ENCODE measurements around the gene AMBP.

The AMBP gene

DNA sequence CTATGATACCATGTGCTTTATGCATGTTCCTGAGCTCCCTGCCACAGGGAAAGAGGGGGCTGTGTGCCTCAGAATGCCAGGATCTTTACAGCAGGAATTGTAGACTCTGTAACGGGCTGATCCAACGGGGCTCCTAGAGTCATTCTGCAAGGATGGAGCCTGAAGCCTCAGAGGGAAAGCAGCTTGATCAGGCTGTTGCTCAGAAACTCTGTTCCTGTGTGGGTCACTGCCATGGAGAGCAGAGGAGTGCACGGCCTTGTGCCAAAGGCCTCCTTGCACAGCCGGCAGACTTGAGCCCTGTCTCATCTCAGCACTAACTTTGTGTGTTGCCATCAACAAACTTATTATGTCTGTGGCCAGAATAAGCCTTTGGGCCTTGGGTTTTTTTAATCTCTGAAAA is 51.8 kb downstream of the AMBP start:
- WGBS, 2 donors (ENCODE audit: extremely low coverage in 2 of 2, insufficient read length in 2 of 2, insufficient replicate concordance in 1 of 2), result no CpG with 5 or more reads among the region's 4 CpGs
- H3K14ac ChIP-seq (ENCODE audit: low read length), result no peak overlapping the region
- H3K27me3 ChIP-seq (ENCODE audit: control insufficient read depth in 3 of 3, insufficient read depth in 3 of 3, low read depth in 1 of 3, low read length in 3 of 3), result no peaks in the 10 kb centered on the region
- no peaks in the 10 kb centered on the region for H3K4me1 ChIP-seq (ENCODE audit: control insufficient read depth in 2 of 2, insufficient read depth in 1 of 2, low read depth in 1 of 2, low read length in 2 of 2)
- H2BK15ac ChIP-seq (ENCODE audit: low read length), result no peak overlapping the region
- H2AK5ac ChIP-seq (ENCODE audit: low read depth, low read length), result no peak overlapping the region
- H3K27ac ChIP-seq (replicated peaks; ENCODE audit: low read length), result no peak overlapping the region
- H2BK120ac ChIP-seq (ENCODE audit: low read depth, low read length), result no peak overlapping the region
- H3K4me3 ChIP-seq (ENCODE audit: low read length in 2 of 2), result no peak overlapping the region
- no peak overlapping the region for H2BK12ac ChIP-seq (ENCODE audit: low read length)
- no peak overlapping the region for H2AFZ ChIP-seq (ENCODE audit: low read length)
- peaks cover 23 to 68% of the 10 kb centered on the region in 2 donors for H3K36me3 ChIP-seq (replicated peaks in 1 of 2; ENCODE audit: control insufficient read depth in 2 of 2, insufficient read depth in 2 of 2, low read length in 2 of 2)
- DNase-seq (ENCODE audit: low spot score), result no peak
- H3K79me1 ChIP-seq (ENCODE audit: low read depth, low read length), result peaks cover 1% of the 10 kb centered on the region
- no peak overlapping the region for H3K4ac ChIP-seq (ENCODE audit: low read length)
- peaks cover 0 to 35% of the 10 kb centered on the region in 2 donors for H3K9me3 ChIP-seq (replicated peaks in 1 of 2; ENCODE audit: control insufficient read depth in 2 of 2, insufficient read depth in 1 of 2, low read depth in 1 of 2, low read length in 2 of 2)
- no peak overlapping the region for H3K18ac ChIP-seq (ENCODE audit: low read length)
- H4K8ac ChIP-seq (ENCODE audit: low read depth, low read length), result no peak overlapping the region
- H2BK5ac ChIP-seq (ENCODE audit: low read length), result no peak overlapping the region
- H3K9ac ChIP-seq (ENCODE audit: low read depth, low read length, poor library complexity), result no peak overlapping the region
- no peak overlapping the region for H4K91ac ChIP-seq (ENCODE audit: low read depth, low read length, poor library complexity)
- H3K4me2 ChIP-seq (ENCODE audit: insufficient read depth, low read length, poor library complexity, severe bottlenecking), result no peak overlapping the region
- peak overlapping the region; percentile 35 for H3K23ac ChIP-seq (ENCODE audit: low read depth, low read length, poor library complexity)

DNA sequence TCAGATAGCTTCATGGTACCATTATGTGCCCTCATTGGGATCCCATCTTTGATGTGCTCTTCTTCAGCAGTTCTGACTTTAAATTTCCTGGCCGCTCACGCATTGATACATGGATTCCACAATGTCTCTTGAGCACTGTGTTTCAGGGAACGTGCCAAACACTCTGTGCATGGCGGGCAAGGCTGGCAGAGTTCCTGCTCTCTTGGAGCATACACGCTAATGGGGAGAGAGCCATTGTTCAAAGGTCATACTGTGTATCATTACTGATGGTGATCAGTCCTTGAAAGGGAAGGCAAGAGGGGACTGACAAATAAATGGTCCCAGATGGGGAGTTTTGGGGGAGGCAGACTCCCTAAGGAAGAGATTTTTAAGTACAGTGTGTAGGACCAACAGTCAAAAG is 52.3 kb downstream of the AMBP start:
- WGBS, 2 donors (ENCODE audit: extremely low coverage in 2 of 2, insufficient read length in 2 of 2, insufficient replicate concordance in 1 of 2), result no CpG with 5 or more reads among the region's 5 CpGs
- Histone ChIP-seq H3K23ac (ENCODE audit: low read depth, low read length, poor library complexity) (no peak overlapping the region), H3K4me1 (ENCODE audit: control insufficient read depth in 2 of 2, insufficient read depth in 1 of 2, low read depth in 1 of 2, low read length in 2 of 2) (no peaks in the 10 kb centered on the region), H3K9me3 (replicated peaks in 1 of 2; ENCODE audit: control insufficient read depth in 2 of 2, insufficient read depth in 1 of 2, low read depth in 1 of 2, low read length in 2 of 2) (peaks cover 0 to 35% of the 10 kb centered on the region in 2 donors), H2AFZ (ENCODE audit: low read length) (no peak overlapping the region), H4K8ac (ENCODE audit: low read depth, low read length) (no peak overlapping the region), H3K4me2 (ENCODE audit: insufficient read depth, low read length, poor library complexity, severe bottlenecking) (no peak overlapping the region), H4K91ac (ENCODE audit: low read depth, low read length, poor library complexity) (no peak overlapping the region), H3K4ac (ENCODE audit: low read length) (no peak overlapping the region), H3K14ac (ENCODE audit: low read length) (no peak overlapping the region), H3K36me3 (replicated peaks in 1 of 2; ENCODE audit: control insufficient read depth in 2 of 2, insufficient read depth in 2 of 2, low read length in 2 of 2) (peaks cover 21 to 68% of the 10 kb centered on the region in 2 donors), H3K27me3 (ENCODE audit: control insufficient read depth in 3 of 3, insufficient read depth in 3 of 3, low read depth in 1 of 3, low read length in 3 of 3) (no peaks in the 10 kb centered on the region), H3K9ac (ENCODE audit: low read depth, low read length, poor library complexity) (no peak overlapping the region), H3K27ac (replicated peaks; ENCODE audit: low read length) (no peak overlapping the region), H3K79me1 (ENCODE audit: low read depth, low read length) (peaks cover 1% of the 10 kb centered on the region), H2AK5ac (ENCODE audit: low read depth, low read length) (no peak overlapping the region), H2BK120ac (ENCODE audit: low read depth, low read length) (no peak overlapping the region), H2BK12ac (ENCODE audit: low read length) (no peak overlapping the region), H3K18ac (ENCODE audit: low read length) (no peak overlapping the region), H2BK15ac (ENCODE audit: low read length) (no peak overlapping the region), H3K4me3 (ENCODE audit: low read length in 2 of 2) (no peak overlapping the region), H2BK5ac (ENCODE audit: low read length) (no peak overlapping the region)
- DNase-seq (ENCODE audit: low spot score), result no peak

DNA sequence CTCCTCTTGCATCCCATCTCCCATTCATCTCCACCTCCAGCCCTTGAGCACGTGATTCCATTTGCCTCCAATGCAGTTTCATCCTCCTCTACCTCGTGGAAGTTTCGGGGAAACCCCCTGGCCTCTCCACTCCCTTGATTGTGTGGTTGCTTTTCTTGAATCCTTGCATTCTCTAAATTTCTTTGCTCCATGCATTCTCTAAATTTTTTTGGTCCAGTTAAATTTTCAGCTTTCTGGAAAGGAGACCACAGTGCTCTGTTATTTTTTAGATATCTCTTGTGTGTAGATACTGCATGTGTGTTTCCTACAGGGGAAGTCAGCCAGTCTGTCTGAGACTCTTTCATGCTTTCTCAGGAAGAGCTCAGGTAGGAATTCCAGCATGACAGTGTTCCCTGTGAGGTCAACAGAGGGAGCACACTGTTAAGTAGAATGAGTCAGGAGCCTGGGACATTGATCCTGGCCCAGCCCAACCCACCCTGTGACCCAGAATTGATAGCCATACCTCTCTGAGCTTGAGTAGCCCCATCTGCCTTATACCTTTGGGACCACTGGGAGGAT is 52.8 kb downstream of the AMBP start:
- Histone ChIP-seq H3K4me2 (ENCODE audit: insufficient read depth, low read length, poor library complexity, severe bottlenecking) (no peak overlapping the region), H3K14ac (ENCODE audit: low read length) (no peak overlapping the region), H3K27me3 (ENCODE audit: control insufficient read depth in 3 of 3, insufficient read depth in 3 of 3, low read depth in 1 of 3, low read length in 3 of 3) (no peaks in the 10 kb centered on the region), H2BK12ac (ENCODE audit: low read length) (no peak overlapping the region), H3K4me3 (ENCODE audit: low read length in 2 of 2) (no peak overlapping the region), H4K8ac (ENCODE audit: low read depth, low read length) (no peak overlapping the region), H3K18ac (ENCODE audit: low read length) (no peak overlapping the region), H2BK5ac (ENCODE audit: low read length) (no peak overlapping the region), H2BK15ac (ENCODE audit: low read length) (no peak overlapping the region), H3K23ac (ENCODE audit: low read depth, low read length, poor library complexity) (no peak overlapping the region), H3K9me3 (replicated peaks in 1 of 2; ENCODE audit: control insufficient read depth in 2 of 2, insufficient read depth in 1 of 2, low read depth in 1 of 2, low read length in 2 of 2) (peaks cover 0 to 35% of the 10 kb centered on the region in 2 donors), H3K4me1 (ENCODE audit: control insufficient read depth in 2 of 2, insufficient read depth in 1 of 2, low read depth in 1 of 2, low read length in 2 of 2) (no peaks in the 10 kb centered on the region), H3K36me3 (replicated peaks in 1 of 2; ENCODE audit: control insufficient read depth in 2 of 2, insufficient read depth in 2 of 2, low read length in 2 of 2) (peaks cover 19 to 64% of the 10 kb centered on the region in 2 donors), H2BK120ac (ENCODE audit: low read depth, low read length) (no peak overlapping the region), H3K9ac (ENCODE audit: low read depth, low read length, poor library complexity) (no peak overlapping the region), H3K79me1 (ENCODE audit: low read depth, low read length) (peaks cover 1% of the 10 kb centered on the region), H3K4ac (ENCODE audit: low read length) (no peak overlapping the region), H2AK5ac (ENCODE audit: low read depth, low read length) (no peak overlapping the region), H3K27ac (replicated peaks; ENCODE audit: low read length) (no peak overlapping the region), H4K91ac (ENCODE audit: low read depth, low read length, poor library complexity) (no peak overlapping the region), H2AFZ (ENCODE audit: low read length) (no peak overlapping the region)
- DNase-seq (ENCODE audit: low spot score), result no peak
- WGBS, 2 donors (ENCODE audit: extremely low coverage in 2 of 2, insufficient read length in 2 of 2, insufficient replicate concordance in 1 of 2), result no CpG with 5 or more reads among the region's 3 CpGs

DNA sequence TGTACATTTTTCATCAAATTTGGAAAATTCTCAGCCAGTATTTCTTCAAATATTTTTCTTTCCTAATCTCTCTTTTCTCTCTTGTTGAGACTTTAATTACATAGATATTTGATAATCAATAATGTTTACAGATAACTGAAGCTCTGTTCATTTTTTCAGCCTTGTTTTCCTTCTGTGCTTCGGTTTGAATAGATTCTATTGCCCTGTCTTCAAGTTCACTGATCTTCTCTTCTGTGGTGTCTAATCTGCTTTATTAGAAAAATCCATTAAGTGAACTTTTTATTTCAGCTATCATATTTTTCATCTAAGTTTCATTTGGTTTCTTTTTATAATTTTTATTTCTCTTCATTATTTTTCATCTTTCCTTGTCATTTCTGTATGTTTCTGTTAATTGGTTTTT is 54.1 kb downstream of the AMBP start:
- WGBS, 2 donors (ENCODE audit: extremely low coverage in 2 of 2, insufficient read length in 2 of 2, insufficient replicate concordance in 1 of 2), result no CpG with 5 or more reads among the region's 1 CpG
- Histone ChIP-seq H4K91ac (ENCODE audit: low read depth, low read length, poor library complexity) (no peak overlapping the region), H2BK15ac (ENCODE audit: low read length) (no peak overlapping the region), H4K8ac (ENCODE audit: low read depth, low read length) (no peak overlapping the region), H3K79me1 (ENCODE audit: low read depth, low read length) (peaks cover 1% of the 10 kb centered on the region), H2AK5ac (ENCODE audit: low read depth, low read length) (no peak overlapping the region), H3K4me3 (ENCODE audit: low read length in 2 of 2) (no peak overlapping the region), H3K4me2 (ENCODE audit: insufficient read depth, low read length, poor library complexity, severe bottlenecking) (no peak overlapping the region), H3K9me3 (replicated peaks in 1 of 2; ENCODE audit: control insufficient read depth in 2 of 2, insufficient read depth in 1 of 2, low read depth in 1 of 2, low read length in 2 of 2) (peaks cover 0 to 35% of the 10 kb centered on the region in 2 donors), H3K14ac (ENCODE audit: low read length) (no peak overlapping the region), H3K23ac (ENCODE audit: low read depth, low read length, poor library complexity) (no peak overlapping the region), H2BK5ac (ENCODE audit: low read length) (no peak overlapping the region), H2BK120ac (ENCODE audit: low read depth, low read length) (no peak overlapping the region), H2BK12ac (ENCODE audit: low read length) (no peak overlapping the region), H3K27me3 (ENCODE audit: control insufficient read depth in 3 of 3, insufficient read depth in 3 of 3, low read depth in 1 of 3, low read length in 3 of 3) (no peaks in the 10 kb centered on the region), H3K9ac (ENCODE audit: low read depth, low read length, poor library complexity) (no peak overlapping the region), H3K4ac (ENCODE audit: low read length) (no peak overlapping the region), H3K36me3 (replicated peaks in 1 of 2; ENCODE audit: control insufficient read depth in 2 of 2, insufficient read depth in 2 of 2, low read length in 2 of 2) (peaks cover 10 to 59% of the 10 kb centered on the region in 2 donors), H3K18ac (ENCODE audit: low read length) (no peak overlapping the region), H3K4me1 (ENCODE audit: control insufficient read depth in 2 of 2, insufficient read depth in 1 of 2, low read depth in 1 of 2, low read length in 2 of 2) (no peaks in the 10 kb centered on the region), H2AFZ (ENCODE audit: low read length) (no peak overlapping the region), H3K27ac (replicated peaks; ENCODE audit: low read length) (no peak overlapping the region)
- DNase-seq (ENCODE audit: low spot score), result no peak
